Activated naive CD4-positive, alpha-beta T cell treated with anti-CD3 and anti-CD28 coated beads, Interleukin-2, amount 10 ng/mL, durations not matched to agents 5 hours and 36 hours (primary cell): ENCODE results near the gene CRYM. TPM values are rescaled to one million over a fixed set of nuclear protein-coding genes. Genes with fewer than 3 reads are reported as not detected.

Experiments
- total RNA-seq, 2 experiments: library from RNA; stranded (reverse); gene quantifications; one replicate each; pipeline ENCODE4 v1.2.3, GENCODE V29; 2021

The CRYM gene
- not detected for total RNA-seq

GRCh38 chr16:21277927-21278706 lies at the start of gene CRYM:
TSS of gene CRYM (minus strand) at chr16:21278290. CDS start at chr16:21278251, 39 bp downstream.

GRCh38 chr16:21233521-21234150 lies 44.5 kb downstream of the CRYM start, which contains the start of gene ANKS4B:
TSS of gene ANKS4B (plus strand) at chr16:21233699. CDS start at chr16:21233738, 39 bp downstream.

GRCh38 chr16:21211486-21211885 lies 66.6 kb downstream of the CRYM start, which contains the start of gene ZP2:
TSS of gene ZP2 (minus strand) at chr16:21211574. CDS start at chr16:21211547, 27 bp downstream.

Other genes starting within 250 kb of the CRYM start
- gene DNAH3, start 127.4 kb downstream of the CRYM start, total RNA-seq, result not detected
- gene LDAF1, start 119.6 kb downstream of the CRYM start, total RNA-seq, result 10 to 100 TPM; 14.3 to 16.6 TPM
- gene ZP2, start 66.7 kb downstream of the CRYM start, total RNA-seq, result not detected
- not detected for gene ANKS4B, start 44.6 kb downstream of the CRYM start, total RNA-seq